Renal pelvis (tissue), 12 donors: ENCODE measurements around the gene NT5E. TPM values are rescaled to one million over a fixed set of nuclear protein-coding genes. Genes with fewer than 3 reads are reported as not detected.
"Not testable (repeated sequence)": the region's sequence is repeated elsewhere in the genome, so short reads cannot be mapped to it uniquely, and the experiment has no call there.

Source experiments
- DNase-seq: peaks from one replicate; pipeline ENCODE4 v3.0.0-alpha.2; 2013
- long read RNA-seq, 16 experiments: transcript quantifications; one replicate each; lab custom pipeline, GENCODE V29; 2026
- polyA plus RNA-seq, 3 donors: library from polyadenylated mRNA; unstranded; fragments of 120-200 nt; gene quantifications; one replicate each; pipeline ENCODE4 v1.2.1, GENCODE V29; 2013; ENCODE audit not compliant: insufficient read length in 3 of 3

The NT5E gene
- 1 to 10 TPM; 3.0 to 4.4 (median 4.4) TPM for polyA plus RNA-seq
- long read RNA-seq, donor 1 = 0 reads
- long read RNA-seq, donor 2 = 0 reads
- long read RNA-seq, donor 3 = 0 reads
- long read RNA-seq, donor 4, partial matches to known transcripts = 0 of 1 reads
- long read RNA-seq, donor 4, other reads (novel, unspliced or antisense) = 0 of 1 reads
- long read RNA-seq, donor 5, partial matches to known transcripts = 0 of 2 reads
- long read RNA-seq, donor 5, other reads (novel, unspliced or antisense) = 0 of 2 reads
- long read RNA-seq, donor 6, partial matches to known transcripts = 0 of 1 reads
- long read RNA-seq, donor 6, other reads (novel, unspliced or antisense) = 0 of 1 reads
- long read RNA-seq, donor 7, partial matches to known transcripts = 0 of 3 reads
- long read RNA-seq, donor 7, other reads (novel, unspliced or antisense) = 0 of 3 reads
- long read RNA-seq, donor 8, partial matches to known transcripts = 0 of 2 reads
- long read RNA-seq, donor 8, other reads (novel, unspliced or antisense) = 0 of 2 reads
- long read RNA-seq, donor 9, partial matches to known transcripts = 0 of 1 reads
- long read RNA-seq, donor 9, other reads (novel, unspliced or antisense) = 0 of 1 reads
- long read RNA-seq, donor 10, partial matches to known transcripts = 0 of 1 reads
- long read RNA-seq, donor 10, other reads (novel, unspliced or antisense) = 0 of 1 reads
- long read RNA-seq, donor 11, partial matches to known transcripts = 0 of 1 reads
- long read RNA-seq, donor 11, other reads (novel, unspliced or antisense) = 0 of 1 reads
- long read RNA-seq, donor 12, partial matches to known transcripts = 0 of 1 reads
- long read RNA-seq, donor 12, other reads (novel, unspliced or antisense) = 0 of 1 reads
- long read RNA-seq, donor 13, partial matches to known transcripts = 68 of 68 reads
- long read RNA-seq, donor 13, other reads (novel, unspliced or antisense) = 0 of 68 reads
- long read RNA-seq, donor 14, partial matches to known transcripts = 738 of 783 reads
- long read RNA-seq, donor 14, other reads (novel, unspliced or antisense) = 45 of 783 reads
- long read RNA-seq, donor 15, partial matches to known transcripts = 73 of 94 reads
- long read RNA-seq, donor 15, other reads (novel, unspliced or antisense) = 16 of 94 reads
- long read RNA-seq, donor 16, partial matches to known transcripts = 0 of 3 reads
- long read RNA-seq, donor 16, other reads (novel, unspliced or antisense) = 0 of 3 reads

- no peak for DNase-seq
These were observed at the start of gene NT5E for GRCh38 chr6:85449818-85450759. NT5E (plus strand) TSS chr6:85450083; CDS start chr6:85450140, 57 bp downstream.

DNA sequence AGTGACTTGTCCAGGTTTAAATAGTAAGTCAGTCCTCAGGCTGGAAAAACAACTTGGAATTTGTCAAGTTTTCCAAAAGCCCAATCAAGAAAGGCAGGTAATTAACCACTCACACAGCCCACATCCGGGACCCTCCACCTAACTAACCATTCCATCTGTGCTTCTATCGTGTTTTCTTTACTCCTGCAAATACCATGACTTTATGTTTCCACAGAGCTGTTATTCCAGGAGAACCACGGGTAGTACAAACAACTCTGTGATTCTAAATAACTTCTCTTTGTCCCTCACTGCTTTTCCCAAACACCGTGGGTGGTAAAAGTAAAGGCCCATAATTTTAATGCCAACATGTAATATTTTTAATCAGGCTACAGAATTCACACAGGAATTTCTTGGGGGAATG is 49.6 kb upstream of the NT5E start:
- no peak for DNase-seq

- no peak for DNase-seq
These were observed 48.5 kb upstream of the NT5E start for GRCh38 chr6:85401186-85402021.

GRCh38 chr6:85402071-85402470 is 47.8 kb upstream of the NT5E start:
- no peak for DNase-seq

DNA sequence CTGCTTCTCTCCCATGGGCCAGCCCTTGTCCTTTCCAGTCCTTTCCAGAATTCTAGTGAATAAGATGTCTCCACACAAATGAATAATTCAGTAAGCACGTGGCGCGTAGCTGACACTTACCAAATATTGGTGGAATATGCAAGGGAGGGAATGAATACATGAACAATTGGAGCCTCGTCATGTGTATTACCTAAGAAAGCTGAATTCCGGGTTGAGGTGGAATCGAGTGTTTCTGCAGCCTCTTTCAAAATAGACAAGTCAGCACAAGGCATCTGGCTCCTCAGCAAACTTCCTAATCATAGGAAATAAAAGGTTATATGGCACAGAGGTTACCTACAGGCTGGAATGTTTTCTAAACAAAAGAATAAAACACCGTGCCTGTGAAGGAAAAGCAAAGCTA is 47.0 kb upstream of the NT5E start:
- DNase-seq = no peak

GRCh38 chr6:85403331-85404015 is 46.4 kb upstream of the NT5E start:
- DNase-seq = no peak

DNA sequence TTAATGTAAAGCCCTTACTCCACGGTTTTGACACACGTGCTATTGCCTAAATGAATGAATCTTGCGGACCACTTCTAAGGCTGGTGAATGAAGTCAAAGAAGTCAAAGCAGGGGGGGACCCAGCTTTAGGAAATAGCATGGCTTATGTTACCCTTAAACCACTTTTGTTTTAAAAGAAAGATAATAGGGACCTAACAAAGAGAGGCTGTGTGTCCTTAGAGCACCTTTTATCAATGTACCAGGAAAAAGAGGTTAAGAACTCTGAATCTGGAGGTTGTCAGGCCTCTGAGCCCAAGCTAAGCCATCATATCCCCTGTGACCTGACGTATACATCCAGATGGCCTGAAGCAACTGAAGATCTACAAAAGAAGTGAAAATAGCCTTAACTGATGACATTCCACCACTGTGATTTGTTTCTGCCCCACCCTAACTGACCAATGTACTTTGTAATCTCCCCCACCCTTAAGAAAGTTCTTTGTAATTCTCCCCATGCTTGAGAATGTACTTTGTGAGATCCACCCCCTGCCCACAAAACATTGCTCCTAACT is 45.8 kb upstream of the NT5E start:
- not testable (repeated sequence) for DNase-seq

DNA sequence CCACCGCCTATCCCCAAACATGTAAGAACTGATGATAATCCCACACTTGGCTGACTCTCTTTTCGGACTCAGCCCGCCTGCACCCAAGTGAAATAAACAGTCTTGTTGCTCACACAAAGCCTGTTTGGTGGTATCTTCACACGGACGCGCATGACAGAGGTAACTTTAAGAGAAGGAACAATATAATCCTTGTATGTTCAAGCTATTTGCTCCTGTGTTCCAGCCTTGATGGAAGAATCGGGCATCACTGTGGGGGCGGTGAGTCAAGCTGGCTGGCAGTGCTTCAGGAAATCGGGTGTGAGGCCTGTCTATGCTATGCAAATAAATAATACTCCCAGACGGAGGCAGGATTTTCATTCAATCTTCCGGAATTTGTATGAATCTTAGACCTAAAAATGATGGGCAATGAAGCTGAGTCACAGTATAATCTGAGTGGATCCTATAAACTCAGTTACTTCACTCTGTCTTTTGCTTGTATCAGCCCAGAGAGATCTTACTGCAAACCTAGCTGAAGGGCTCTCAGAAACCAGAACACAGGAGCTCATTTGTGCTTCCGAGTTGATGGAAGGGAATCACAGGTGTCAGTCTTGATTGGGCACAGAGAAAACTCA is 45.2 kb upstream of the NT5E start:
- DNase-seq = no peak

DNA sequence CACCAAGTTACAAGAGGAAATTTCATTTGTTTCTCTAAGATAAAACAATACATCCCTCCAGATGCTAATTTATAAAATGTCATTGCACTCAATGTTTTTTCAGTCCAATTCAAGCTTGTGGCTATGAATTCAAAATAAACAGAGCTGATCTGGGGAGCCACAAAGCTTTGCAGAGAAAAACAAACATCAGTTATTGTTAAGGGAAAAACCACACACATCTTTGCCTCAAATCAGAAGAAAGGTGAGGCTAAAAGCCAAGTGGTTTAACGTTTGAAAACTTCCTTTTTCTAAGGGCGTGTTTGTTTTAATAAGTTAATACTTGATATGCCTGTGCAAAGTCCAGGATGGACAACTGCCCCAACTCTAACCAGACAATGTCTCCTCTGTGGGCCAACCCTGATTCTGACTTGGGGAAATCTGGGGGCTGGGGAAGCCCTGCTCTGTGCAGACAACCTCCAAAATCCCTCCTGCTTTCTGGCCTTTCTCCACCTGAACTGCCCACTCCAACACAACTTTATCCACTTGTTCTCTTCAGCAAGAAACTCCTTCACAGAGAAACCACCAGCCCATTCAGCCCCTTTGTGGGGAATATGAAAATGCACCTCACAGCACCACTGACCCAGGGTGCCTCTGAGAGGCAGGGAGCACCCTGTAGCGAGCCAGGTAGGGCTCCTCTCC is 44.6 kb upstream of the NT5E start:
- peak; percentile 14 for DNase-seq

- DNase-seq = no peak
These were observed 44.1 kb upstream of the NT5E start for GRCh38 chr6:85405853-85406198.

GRCh38 chr6:85406641-85407075 is 43.2 kb upstream of the NT5E start:
- no peak for DNase-seq

- DNase-seq = no peak
These were observed 41.8 kb upstream of the NT5E start for GRCh38 chr6:85408039-85408438.

DNA sequence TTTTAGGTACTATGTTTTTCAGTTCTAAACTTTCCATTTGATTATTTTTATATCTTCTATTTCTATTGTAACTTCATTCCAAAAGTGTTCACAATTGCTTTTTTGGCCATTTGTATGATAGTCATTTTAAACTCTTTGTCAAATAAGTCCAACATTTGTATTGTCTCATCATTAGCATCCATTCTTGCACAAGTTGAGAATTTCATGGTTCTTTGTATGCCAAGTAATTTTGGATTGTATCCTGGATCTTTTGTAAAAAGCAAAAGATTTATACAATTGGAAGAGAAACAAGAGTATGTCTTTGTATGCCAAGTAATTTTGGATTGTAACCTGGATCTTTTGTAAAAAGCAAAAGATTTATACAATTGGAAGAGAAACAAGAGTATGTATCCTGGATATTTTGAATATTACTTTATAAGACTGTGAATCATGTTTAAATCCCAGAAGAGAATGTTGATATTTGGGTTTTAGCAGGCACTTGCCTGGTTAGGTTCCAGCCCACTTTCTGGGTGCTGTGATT is 36.9 kb upstream of the NT5E start:
- no peak for DNase-seq

DNA sequence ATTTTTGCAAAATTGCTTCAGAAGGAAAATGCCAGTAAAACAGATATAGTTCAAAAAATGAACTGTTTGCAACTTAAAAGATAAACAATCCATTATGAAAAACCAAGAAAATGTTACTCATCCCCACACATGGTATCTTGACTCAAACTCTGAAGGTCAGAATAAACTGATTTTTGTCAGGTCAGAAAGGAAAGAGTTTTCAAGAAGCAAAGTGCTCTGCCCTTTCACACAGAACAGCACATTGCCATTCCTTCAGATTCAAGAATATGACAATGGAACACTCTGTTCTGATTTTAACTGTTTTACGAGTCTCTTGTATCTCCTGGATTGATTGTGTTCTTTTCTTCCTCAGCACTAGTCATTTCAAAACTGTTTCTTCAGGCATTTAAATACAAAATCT is 33.8 kb upstream of the NT5E start:
- no peak for DNase-seq

DNA sequence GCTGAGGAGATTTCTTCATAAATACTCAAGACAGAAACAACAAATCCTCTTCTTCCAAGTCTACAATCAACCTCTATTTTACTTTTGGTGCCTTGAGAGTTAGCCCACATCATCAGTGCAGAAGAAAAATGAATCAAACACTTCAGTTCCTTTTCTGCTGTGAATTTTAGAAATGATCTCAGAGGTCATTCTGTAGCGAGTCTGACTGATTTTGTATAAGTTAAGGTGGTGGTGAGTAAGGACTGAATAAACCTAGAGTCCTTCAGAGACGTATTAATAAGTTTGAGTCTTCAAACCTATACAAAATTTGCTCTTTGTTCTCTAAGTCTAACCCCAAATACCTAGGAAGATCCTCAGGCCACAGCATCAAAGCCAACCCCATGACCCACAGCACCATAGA is 33.1 kb upstream of the NT5E start:
- DNase-seq = no peak

DNA sequence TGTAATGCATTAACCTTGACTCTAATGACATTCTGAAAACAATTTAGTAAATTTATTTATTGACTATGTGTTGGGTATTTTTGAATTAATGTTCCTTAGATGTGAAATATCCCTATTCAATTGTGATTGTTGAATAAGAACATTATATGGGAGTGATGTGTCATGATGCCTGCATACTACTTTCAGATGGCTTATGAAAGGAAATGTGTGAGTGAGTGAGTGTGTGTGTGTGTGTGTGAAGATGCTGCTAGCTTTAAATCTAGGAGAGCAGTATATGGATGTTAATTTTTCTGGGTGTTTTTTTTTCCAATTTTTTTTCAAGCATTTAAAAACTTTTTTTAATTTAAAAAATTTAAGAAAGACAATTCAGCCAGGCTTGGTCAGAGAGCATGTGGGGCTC is 32.5 kb upstream of the NT5E start:
- DNase-seq = no peak

DNA sequence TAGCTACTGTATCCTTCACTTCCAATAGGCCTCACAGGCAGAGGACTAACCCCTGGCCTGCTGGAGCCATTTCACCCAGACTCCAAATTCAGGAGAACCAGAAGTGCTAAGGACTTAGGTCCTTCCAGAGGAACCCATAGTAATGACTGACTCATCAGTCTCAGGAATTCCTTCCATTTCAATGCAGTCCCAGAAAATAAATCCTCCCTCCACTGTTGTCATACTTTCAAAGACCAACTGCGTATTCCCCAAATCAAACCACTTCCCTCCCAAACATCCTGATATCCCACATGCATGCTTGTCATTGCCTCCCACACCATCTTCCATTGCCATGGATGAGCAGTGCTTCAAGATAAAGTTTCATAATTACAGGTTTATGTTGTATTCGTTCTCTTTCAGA is 31.8 kb upstream of the NT5E start:
- DNase-seq = no peak
